ENCODE data around the gene VWA8. TPM values are rescaled to one million over a fixed set of nuclear protein-coding genes. Genes with fewer than 3 reads are reported as not detected.

The VWA8 gene
- polyA plus RNA-seq, 1 experiment = 12.4 TPM

DNA sequence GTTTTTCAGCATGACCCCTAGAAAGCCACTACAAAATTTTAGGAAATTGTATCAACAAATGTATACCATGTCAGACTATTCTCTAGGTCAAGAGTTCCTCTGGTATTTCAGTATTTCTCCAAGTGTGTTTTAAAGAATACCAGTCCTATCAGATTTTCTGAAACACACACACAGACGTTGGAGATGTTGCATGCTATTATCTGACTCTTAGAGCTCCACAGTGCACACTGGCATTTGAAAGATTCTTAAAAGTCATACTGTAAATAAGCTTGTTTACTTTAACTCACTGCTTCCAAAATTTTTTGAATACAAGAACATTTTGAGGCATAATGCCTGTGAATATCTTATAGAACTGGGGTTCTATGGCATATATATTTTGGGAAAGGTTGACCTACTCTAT, 33.8 kb upstream of the VWA8 start:
- CTCF ChIA-PET = no interaction called here
- no peaks in the 10 kb centered on the region for H3K27me3 ChIP-seq (ENCODE audit: control insufficient read depth, insufficient read depth, low read length)
- TF ChIP-seq, protein P1, sequence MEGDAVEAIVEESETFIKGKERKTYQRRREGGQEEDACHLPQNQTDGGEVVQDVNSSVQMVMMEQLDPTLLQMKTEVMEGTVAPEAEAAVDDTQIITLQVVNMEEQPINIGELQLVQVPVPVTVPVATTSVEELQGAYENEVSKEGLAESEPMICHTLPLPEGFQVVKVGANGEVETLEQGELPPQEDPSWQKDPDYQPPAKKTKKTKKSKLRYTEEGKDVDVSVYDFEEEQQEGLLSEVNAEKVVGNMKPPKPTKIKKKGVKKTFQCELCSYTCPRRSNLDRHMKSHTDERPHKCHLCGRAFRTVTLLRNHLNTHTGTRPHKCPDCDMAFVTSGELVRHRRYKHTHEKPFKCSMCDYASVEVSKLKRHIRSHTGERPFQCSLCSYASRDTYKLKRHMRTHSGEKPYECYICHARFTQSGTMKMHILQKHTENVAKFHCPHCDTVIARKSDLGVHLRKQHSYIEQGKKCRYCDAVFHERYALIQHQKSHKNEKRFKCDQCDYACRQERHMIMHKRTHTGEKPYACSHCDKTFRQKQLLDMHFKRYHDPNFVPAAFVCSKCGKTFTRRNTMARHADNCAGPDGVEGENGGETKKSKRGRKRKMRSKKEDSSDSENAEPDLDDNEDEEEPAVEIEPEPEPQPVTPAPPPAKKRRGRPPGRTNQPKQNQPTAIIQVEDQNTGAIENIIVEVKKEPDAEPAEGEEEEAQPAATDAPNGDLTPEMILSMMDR (IDR thresholded peaks at IDR 0.05; ENCODE audit: low read depth, low read length) = no peak
- H3K4me3 ChIP-seq (ENCODE audit: low read depth, low read length) = no peak overlapping the region
- no peak for DNase-seq (ENCODE audit: low read depth, low spot score)
- POLR2A ChIA-PET = interaction anchor here (0.7 kb wide), 2 partner anchors 32 to 53 kb away, joined by 3 to 4 read pairs; no protein-coding TSS in a partner anchor
- H3K27ac ChIP-seq (ENCODE audit: low read depth, low read length) = no peak overlapping the region
- H3K9me3 ChIP-seq (ENCODE audit: control insufficient read depth, insufficient read depth, low read length) = no peaks in the 10 kb centered on the region

DNA sequence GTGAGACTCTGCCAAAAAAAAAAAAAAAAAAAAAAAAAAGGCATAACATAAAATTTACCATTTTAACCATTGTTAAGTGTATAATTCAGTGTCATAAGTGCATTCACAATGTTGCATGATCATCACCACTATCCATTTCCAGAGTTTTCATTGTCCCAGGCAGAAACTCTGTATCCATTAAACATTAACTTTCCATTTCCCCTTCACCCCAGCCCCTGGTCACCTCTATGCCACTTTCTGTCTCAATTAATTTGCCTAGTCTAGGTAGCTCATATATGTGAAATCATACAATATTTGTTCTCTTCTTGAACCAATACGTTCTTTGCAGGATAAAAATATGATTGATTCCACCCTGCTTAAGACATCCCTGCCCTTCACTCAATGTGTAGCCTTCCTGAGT, 31.0 kb upstream of the VWA8 start:
- Histone ChIP-seq H3K27ac (ENCODE audit: low read depth, low read length) (no peak overlapping the region), H3K27me3 (ENCODE audit: control insufficient read depth, insufficient read depth, low read length) (no peaks in the 10 kb centered on the region), H3K9me3 (ENCODE audit: control insufficient read depth, insufficient read depth, low read length) (no peaks in the 10 kb centered on the region), H3K4me3 (ENCODE audit: low read depth, low read length) (no peak overlapping the region)
- POLR2A ChIA-PET = no interaction called here
- no peak for DNase-seq (ENCODE audit: low read depth, low spot score)
- CTCF ChIA-PET = interaction anchor here (0.5 kb wide), 1 partner anchor 625 kb away, joined by 7 read pairs; no protein-coding TSS in a partner anchor
- TF ChIP-seq, protein P1 (IDR thresholded peaks at IDR 0.05; ENCODE audit: low read depth, low read length) = no peak

DNA sequence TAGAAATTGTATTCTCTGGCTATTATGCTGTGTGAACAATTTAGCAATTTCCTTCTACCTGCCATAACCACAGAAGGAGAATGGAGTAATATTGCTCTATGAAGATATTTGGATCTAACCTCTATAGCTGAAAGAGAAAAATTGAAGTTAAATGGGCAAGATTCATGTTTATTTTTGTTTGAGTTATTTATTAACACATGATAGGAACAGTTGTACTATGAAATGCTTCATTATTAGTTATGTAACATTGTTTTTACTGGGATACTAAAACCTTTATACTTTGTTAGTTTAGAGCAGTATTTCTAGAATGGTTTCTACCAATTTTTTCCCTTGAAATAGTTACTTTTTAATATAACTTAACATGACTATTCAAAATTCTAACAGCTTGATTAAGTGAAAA, 27.3 kb upstream of the VWA8 start:
- TF ChIP-seq, protein P1 (IDR thresholded peaks at IDR 0.05; ENCODE audit: low read depth, low read length) = no peak
- Histone ChIP-seq H3K27ac (ENCODE audit: low read depth, low read length) (no peak overlapping the region), H3K27me3 (ENCODE audit: control insufficient read depth, insufficient read depth, low read length) (no peaks in the 10 kb centered on the region), H3K9me3 (ENCODE audit: control insufficient read depth, insufficient read depth, low read length) (no peaks in the 10 kb centered on the region), H3K4me3 (ENCODE audit: low read depth, low read length) (no peak overlapping the region)
- ChIA-PET CTCF (interaction anchor here (1.1 kb wide), 1 partner anchor 321 kb away, joined by 4 read pairs; no protein-coding TSS in a partner anchor), POLR2A (no interaction called here)
- no peak for DNase-seq (ENCODE audit: low read depth, low spot score)

DNA sequence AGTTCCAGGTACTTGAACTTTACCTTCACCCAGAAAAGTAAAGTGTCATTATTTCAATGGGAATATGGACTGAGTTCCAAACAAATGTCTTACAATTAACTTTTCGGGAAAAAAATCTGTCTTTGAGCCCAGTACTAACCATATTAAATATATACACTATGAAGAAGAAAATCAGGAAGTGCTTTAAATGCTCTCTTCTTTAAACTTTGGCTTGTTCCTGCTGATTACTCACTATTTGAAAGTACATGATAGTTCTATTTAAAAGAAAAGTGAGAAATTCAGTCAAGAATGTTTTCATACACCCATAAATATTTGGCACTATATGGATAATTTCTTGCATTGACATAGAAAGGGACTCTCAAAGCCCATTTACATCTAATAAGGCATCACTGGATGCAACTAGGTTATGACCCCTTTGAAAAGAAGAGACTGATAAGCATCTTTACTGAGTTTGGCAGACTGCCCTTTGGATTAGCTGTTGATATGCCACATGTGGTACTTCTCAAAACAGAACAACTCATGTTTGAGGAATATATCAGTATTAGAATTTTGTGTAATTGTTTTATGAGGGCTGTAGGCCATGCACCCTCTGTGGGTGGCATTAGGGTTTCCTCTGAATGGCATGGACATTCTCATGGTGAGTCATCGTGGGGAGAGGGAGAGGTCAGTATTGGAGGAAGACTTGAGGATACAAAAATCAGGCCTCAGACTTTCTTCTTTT, 25.0 kb upstream of the VWA8 start:
- ChIA-PET POLR2A (no interaction called here), CTCF (no interaction called here)
- no peak overlapping the region for H3K27ac ChIP-seq (ENCODE audit: low read depth, low read length)
- no peak overlapping the region for H3K4me3 ChIP-seq (ENCODE audit: low read depth, low read length)
- H3K9me3 ChIP-seq (ENCODE audit: control insufficient read depth, insufficient read depth, low read length) = no peaks in the 10 kb centered on the region
- no peak for DNase-seq (ENCODE audit: low read depth, low spot score)
- TF ChIP-seq, protein P1 (IDR thresholded peaks at IDR 0.05; ENCODE audit: low read depth, low read length) = no peak
- H3K27me3 ChIP-seq (ENCODE audit: control insufficient read depth, insufficient read depth, low read length) = no peaks in the 10 kb centered on the region

DNA sequence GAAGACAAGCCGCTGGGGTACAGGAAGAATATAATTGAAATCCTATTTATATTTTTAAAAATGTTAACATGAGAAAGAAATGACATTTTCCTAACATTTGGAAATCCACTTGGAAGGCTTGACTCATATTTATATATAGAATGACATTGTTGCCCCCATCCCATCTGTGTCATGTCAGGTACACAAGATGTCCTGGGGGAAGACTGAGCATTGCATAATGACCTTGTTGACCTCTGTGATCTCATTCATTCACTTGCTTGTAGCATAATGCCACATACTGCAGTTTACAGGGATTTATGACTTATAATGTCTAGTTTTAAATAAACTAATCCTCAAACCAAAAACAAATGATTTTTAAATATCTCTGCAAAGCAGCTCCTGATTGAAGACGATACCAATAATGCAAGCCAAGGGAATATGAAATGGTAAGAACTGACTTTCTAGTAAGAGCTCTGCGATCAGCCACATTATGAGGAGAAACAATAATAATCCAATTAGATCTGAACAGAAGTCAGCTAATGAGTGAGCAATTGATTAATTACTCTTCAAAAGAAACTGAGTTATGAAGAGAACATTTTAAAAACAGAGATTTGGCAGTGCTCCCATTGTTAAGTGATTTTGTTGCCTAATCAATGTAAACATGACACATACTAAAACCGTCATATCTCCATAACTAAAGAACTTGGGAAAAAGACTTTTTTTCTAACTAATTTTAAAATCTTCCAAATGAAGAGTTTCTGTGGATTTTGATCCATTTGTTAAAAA, 21.2 kb upstream of the VWA8 start:
- CTCF ChIA-PET = no interaction called here
- no peak for DNase-seq (ENCODE audit: low read depth, low spot score)

More for the DNA sequence above, 21.2 kb upstream of the VWA8 start:
- POLR2A ChIA-PET = no interaction called here
- no peaks in the 10 kb centered on the region for H3K9me3 ChIP-seq (ENCODE audit: control insufficient read depth, insufficient read depth, low read length)
- TF ChIP-seq, protein P1 (IDR thresholded peaks at IDR 0.05; ENCODE audit: low read depth, low read length) = no peak
- no peak overlapping the region for H3K4me3 ChIP-seq (ENCODE audit: low read depth, low read length)
- no peaks in the 10 kb centered on the region for H3K27me3 ChIP-seq (ENCODE audit: control insufficient read depth, insufficient read depth, low read length)
- no peak overlapping the region for H3K27ac ChIP-seq (ENCODE audit: low read depth, low read length)
